IPS-18a (cell line): ENCODE measurements around the gene TFE3.

Experiments used
- H3K27ac ChIP-seq: one replicate; pipeline ENCODE4 v1.5.1; 2013; ENCODE audit warnings: low read length
- H3K27me3 ChIP-seq: one replicate; pipeline ENCODE4 v1.6.1; 2013; ENCODE audit warnings: mild to moderate bottlenecking, low read length; ENCODE audit not compliant: control insufficient read depth, insufficient read depth
- H3K36me3 ChIP-seq: one replicate; pipeline ENCODE4 v1.6.1; 2013; ENCODE audit warnings: low read depth, low read length; ENCODE audit not compliant: control insufficient read depth
- H3K4me1 ChIP-seq: one replicate; pipeline ENCODE4 v1.6.1; 2013; ENCODE audit warnings: low read depth, low read length; ENCODE audit not compliant: control insufficient read depth
- H3K4me3 ChIP-seq: one replicate; pipeline ENCODE4 v1.5.1; 2013; ENCODE audit warnings: low read length
- H3K9ac ChIP-seq: one replicate; pipeline ENCODE4 v1.6.1; 2013; ENCODE audit warnings: mild to moderate bottlenecking, low read length, moderate library complexity
- H3K9me3 ChIP-seq: one replicate; pipeline ENCODE4 v1.6.1; 2013; ENCODE audit warnings: low read depth, low read length; ENCODE audit not compliant: control insufficient read depth

Gene TFE3

DNA sequence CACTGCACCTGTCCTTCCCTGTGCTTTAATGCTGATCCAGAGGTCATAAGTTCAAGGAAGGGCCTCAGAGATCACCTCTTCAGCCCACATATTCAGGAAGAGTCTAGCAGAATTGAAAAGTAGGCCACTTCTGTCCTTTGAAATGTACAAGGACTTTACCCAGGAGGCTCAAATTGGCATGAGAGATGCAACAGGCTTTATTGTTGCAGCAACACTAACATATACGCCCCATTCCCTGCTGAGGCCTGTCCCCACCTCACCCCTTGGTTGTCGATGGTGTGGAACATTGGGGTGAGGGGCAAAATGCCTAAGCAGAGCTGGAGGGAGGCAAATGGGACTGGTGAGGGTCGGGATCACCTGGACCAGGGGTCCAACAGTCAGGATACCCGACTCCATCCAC is 27.8 kb upstream of the TFE3 start:
- Histone ChIP-seq H3K9me3 (peaks cover 2% of the 10 kb centered on the region), H3K27me3 (no peaks in the 10 kb centered on the region), H3K4me3 (no peak overlapping the region), H3K4me1 (no peaks in the 10 kb centered on the region), H3K36me3 (no peaks in the 10 kb centered on the region), H3K9ac (no peak overlapping the region), H3K27ac (no peak overlapping the region)

DNA sequence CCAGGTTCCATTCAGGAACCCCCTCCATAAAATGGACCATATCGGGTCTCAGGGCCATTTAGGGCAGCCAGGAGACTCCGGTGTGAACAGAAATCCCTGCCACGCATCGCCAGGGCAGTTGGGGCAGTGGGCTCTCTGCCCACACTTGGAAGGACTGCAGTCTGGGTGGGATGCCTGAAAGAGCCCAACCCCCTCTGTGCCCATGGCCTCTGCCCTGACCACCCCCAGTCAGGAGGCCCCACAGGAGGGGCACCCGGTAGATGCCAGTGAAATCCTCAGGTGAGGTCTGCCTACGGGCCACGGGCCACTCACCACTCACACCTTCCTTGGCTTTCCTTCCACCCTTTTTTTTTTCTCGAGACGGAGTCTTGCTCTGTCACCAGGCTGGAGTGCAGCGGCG is 25.9 kb upstream of the TFE3 start:
- Histone ChIP-seq H3K27me3 (no peaks in the 10 kb centered on the region), H3K4me3 (no peak overlapping the region)

GRCh38 chrX:49067285-49068120 is 24.3 kb upstream of the TFE3 start:
- no peak overlapping the region for H3K9ac ChIP-seq
- H3K4me1 ChIP-seq, result no peaks in the 10 kb centered on the region
- no peaks in the 10 kb centered on the region for H3K36me3 ChIP-seq
- peaks cover 2% of the 10 kb centered on the region for H3K9me3 ChIP-seq
- no peaks in the 10 kb centered on the region for H3K27me3 ChIP-seq
- no peak overlapping the region for H3K4me3 ChIP-seq
- no peak overlapping the region for H3K27ac ChIP-seq

More for the DNA sequence above, 25.9 kb upstream of the TFE3 start:
- no peaks in the 10 kb centered on the region for H3K36me3 ChIP-seq
- H3K27ac ChIP-seq, result no peak overlapping the region
- H3K4me1 ChIP-seq, result no peaks in the 10 kb centered on the region
- no peak overlapping the region for H3K9ac ChIP-seq
- peaks cover 2% of the 10 kb centered on the region for H3K9me3 ChIP-seq

GRCh38 chrX:49066690-49067089 is 23.5 kb upstream of the TFE3 start:
- Histone ChIP-seq H3K9me3 (no peaks in the 10 kb centered on the region), H3K4me1 (no peaks in the 10 kb centered on the region), H3K36me3 (no peaks in the 10 kb centered on the region), H3K27ac (no peak overlapping the region), H3K4me3 (no peak overlapping the region), H3K27me3 (no peaks in the 10 kb centered on the region), H3K9ac (no peak overlapping the region)

- Histone ChIP-seq H3K27me3 (no peaks in the 10 kb centered on the region), H3K9ac (no peak overlapping the region), H3K27ac (no peak overlapping the region), H3K9me3 (no peaks in the 10 kb centered on the region), H3K4me1 (no peaks in the 10 kb centered on the region), H3K4me3 (no peak overlapping the region), H3K36me3 (no peaks in the 10 kb centered on the region)
These were observed 23.1 kb upstream of the TFE3 start for GRCh38 chrX:49066278-49066677.

- H3K9me3 ChIP-seq, result no peaks in the 10 kb centered on the region
- no peak overlapping the region for H3K9ac ChIP-seq
- H3K27me3 ChIP-seq, result no peaks in the 10 kb centered on the region
- H3K36me3 ChIP-seq, result no peaks in the 10 kb centered on the region
- no peak overlapping the region for H3K4me3 ChIP-seq
- H3K4me1 ChIP-seq, result no peaks in the 10 kb centered on the region
- no peak overlapping the region for H3K27ac ChIP-seq
These were observed 21.6 kb upstream of the TFE3 start for GRCh38 chrX:49064735-49065134.

DNA sequence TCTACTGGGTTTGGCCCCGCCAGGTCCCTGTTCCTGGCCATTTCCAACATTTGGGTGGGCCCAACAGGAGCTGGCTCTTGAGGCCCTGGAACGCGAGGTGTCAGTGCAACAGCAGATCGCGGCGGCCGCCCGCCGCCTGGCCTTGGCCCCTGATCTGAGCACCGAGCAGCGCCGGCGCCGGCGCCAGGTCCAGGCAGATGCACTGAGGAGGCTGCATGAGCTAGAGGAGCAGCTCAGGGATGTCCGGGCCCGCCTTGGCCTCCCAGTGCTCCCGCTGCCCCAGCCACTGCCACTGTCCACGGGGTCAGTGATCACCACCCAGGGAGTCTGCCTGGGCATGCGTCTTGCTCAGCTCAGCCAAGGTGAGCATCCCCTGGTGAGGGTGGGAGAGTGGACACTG is 21.1 kb upstream of the TFE3 start:
- Histone ChIP-seq H3K27ac (no peak overlapping the region), H3K4me1 (no peaks in the 10 kb centered on the region), H3K36me3 (no peaks in the 10 kb centered on the region), H3K9me3 (no peaks in the 10 kb centered on the region), H3K9ac (no peak overlapping the region), H3K4me3 (no peak overlapping the region), H3K27me3 (no peaks in the 10 kb centered on the region)

GRCh38 chrX:49063715-49064114 is 20.6 kb upstream of the TFE3 start:
- Histone ChIP-seq H3K36me3 (no peaks in the 10 kb centered on the region), H3K27ac (no peak overlapping the region), H3K4me3 (no peak overlapping the region), H3K4me1 (no peaks in the 10 kb centered on the region), H3K27me3 (no peaks in the 10 kb centered on the region), H3K9me3 (no peaks in the 10 kb centered on the region), H3K9ac (no peak overlapping the region)

GRCh38 chrX:49061916-49062315 is 18.8 kb upstream of the TFE3 start:
- Histone ChIP-seq H3K27ac (no peak overlapping the region), H3K27me3 (no peaks in the 10 kb centered on the region), H3K9ac (no peak overlapping the region), H3K4me3 (no peak overlapping the region), H3K9me3 (no peaks in the 10 kb centered on the region), H3K36me3 (no peaks in the 10 kb centered on the region), H3K4me1 (no peaks in the 10 kb centered on the region)

DNA sequence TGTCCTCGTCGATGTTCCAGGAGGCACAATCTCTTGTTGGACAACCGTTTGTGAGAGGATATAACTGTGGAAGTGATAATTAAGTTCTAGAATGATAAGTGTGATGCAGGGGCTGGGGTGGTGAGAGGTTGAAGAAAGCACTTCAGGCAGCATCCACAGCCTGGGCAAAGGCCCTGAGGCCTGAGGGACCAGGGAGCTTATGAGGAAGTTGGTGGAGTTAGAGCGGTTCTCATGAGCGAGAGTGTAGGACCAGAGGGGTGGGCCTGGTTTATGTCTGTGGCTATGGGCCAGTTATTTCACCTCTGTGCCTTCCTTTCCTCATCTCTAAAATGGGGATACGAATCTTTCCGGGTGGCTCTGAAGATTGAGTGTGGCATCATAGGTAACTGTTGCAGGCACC is 18.3 kb upstream of the TFE3 start:
- Histone ChIP-seq H3K4me1 (no peaks in the 10 kb centered on the region), H3K4me3 (no peak overlapping the region), H3K9ac (no peak overlapping the region), H3K27ac (no peak overlapping the region), H3K36me3 (no peaks in the 10 kb centered on the region), H3K9me3 (no peaks in the 10 kb centered on the region), H3K27me3 (no peaks in the 10 kb centered on the region)

- H3K4me1 ChIP-seq, result no peaks in the 10 kb centered on the region
- H3K9me3 ChIP-seq, result no peaks in the 10 kb centered on the region
- no peaks in the 10 kb centered on the region for H3K36me3 ChIP-seq
- no peak overlapping the region for H3K9ac ChIP-seq
- no peak overlapping the region for H3K27ac ChIP-seq
- H3K4me3 ChIP-seq, result no peak overlapping the region
- H3K27me3 ChIP-seq, result no peaks in the 10 kb centered on the region
These were observed 17.8 kb upstream of the TFE3 start for GRCh38 chrX:49060914-49061313.

DNA sequence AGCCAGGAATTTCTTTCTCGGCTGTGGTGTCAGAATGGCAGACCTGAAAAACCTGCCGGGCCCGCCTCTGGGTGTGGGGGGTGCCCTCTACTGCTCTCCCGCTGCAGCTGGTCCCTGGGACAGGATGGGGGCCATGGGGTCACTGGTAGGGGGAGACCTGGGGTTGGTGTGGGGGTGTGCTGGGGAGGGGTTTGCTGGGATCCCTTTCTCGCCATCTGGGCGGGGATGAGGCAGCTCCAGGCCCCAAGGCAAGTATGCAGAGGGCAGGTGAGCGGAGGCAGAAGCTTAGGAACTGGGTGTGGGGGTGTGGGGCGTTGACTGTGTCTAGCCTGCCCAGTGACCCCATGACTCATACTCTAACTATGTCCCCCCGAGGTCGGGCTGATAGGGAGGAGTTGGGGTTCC is 16.5 kb upstream of the TFE3 start:
- H3K9me3 ChIP-seq, result no peaks in the 10 kb centered on the region
- H3K4me3 ChIP-seq, result peak overlapping the region; percentile 41
- no peak overlapping the region for H3K9ac ChIP-seq
- H3K36me3 ChIP-seq, result no peaks in the 10 kb centered on the region
- no peak overlapping the region for H3K27ac ChIP-seq
- H3K4me1 ChIP-seq, result no peaks in the 10 kb centered on the region
- no peaks in the 10 kb centered on the region for H3K27me3 ChIP-seq
